Measurements from ENCODE around the gene PIMREG.

PIMREG gene

GRCh38 chr17:6463616-6464445 lies 19.6 kb downstream of the PIMREG start:
- H3K36me3 Mint-ChIP-seq (ENCODE audit: low read depth), result no peaks in the 10 kb centered on the region
- H3K4me1 Mint-ChIP-seq (ENCODE audit: low read depth), result peaks cover 8% of the 10 kb centered on the region
- no peaks in the 10 kb centered on the region for H3K9me3 Mint-ChIP-seq
- no peak overlapping the region for H3K4me3 Mint-ChIP-seq
- no peak overlapping the region for H3K27ac Mint-ChIP-seq
- peaks cover 4% of the 10 kb centered on the region for H3K27me3 Mint-ChIP-seq (ENCODE audit: low read depth)

DNA sequence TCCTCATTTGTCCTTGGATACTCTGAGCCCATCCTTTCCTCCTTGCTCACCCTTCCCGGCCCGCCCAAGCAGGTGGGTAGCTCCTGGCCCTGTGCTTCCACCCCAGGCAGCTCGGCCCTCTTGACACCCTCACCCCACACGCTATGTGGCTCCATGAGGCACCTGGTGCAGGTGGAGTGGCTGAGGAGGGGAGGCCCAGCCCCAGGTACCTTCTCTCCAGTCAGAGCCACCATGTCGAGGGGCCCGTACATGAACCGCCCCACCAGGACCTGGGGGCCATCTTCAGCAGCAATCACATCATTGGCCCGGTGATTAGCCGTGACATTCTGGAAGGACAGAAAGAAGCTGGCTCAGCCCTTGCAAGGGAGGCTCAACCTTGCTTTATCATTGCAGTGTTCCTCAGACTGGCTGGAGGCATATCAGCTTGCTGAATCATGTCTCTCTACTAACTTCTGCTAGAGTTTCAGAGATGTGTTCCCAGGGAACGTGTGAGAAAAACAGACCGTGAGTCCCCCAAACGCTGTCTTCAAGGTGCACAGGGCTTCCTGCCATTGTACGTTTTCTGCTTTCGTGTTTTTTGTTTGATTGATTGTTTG lies 20.3 kb downstream of the PIMREG start:
- Mint-ChIP-seq H3K27ac (no peak overlapping the region), H3K4me3 (no peak overlapping the region), H3K27me3 (ENCODE audit: low read depth) (peaks cover 6% of the 10 kb centered on the region), H3K36me3 (ENCODE audit: low read depth) (no peaks in the 10 kb centered on the region), H3K4me1 (ENCODE audit: low read depth) (peaks cover 8% of the 10 kb centered on the region), H3K9me3 (no peaks in the 10 kb centered on the region)

DNA sequence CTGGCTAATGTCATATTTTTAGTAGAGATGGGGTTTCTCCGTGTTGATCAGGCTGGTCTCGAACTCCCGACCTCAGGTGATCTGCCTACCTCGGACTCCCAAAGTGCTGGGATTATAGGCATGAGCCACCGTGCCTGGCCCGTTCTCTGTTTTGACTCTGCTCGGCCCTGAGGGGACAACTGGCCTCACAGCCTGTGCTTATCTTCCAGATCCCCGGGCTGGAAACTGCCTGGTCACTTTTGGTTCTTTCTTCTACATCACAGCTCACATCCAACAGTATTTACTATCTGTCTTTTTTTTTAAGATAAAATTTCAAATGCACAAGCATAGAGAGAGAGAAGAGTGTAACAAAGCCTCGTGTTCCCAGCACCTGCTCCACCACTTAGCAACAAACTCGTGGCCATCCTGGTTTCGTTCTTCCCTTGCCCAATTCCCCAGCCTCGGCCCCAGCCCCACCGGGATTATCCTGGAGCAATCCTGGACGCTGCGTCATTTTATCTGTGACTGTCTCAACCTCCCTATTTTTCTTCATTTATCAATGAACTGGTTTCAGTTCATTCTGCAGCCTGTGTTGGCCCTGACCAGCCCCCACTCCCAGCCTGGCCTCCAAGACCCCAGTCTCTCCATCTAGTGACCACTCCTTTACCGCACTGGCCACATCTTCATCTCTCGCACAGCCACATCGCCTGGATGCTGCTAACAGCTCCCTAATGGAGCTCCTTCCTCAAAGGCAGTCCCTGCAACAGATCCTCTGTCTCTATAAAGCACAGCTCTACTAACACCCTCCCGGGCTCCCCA lies 21.1 kb downstream of the PIMREG start:
- Mint-ChIP-seq H3K4me3 (no peak overlapping the region), H3K4me1 (ENCODE audit: low read depth) (peaks cover 8% of the 10 kb centered on the region), H3K27ac (no peak overlapping the region), H3K27me3 (ENCODE audit: low read depth) (peaks cover 6% of the 10 kb centered on the region), H3K9me3 (no peaks in the 10 kb centered on the region), H3K36me3 (ENCODE audit: low read depth) (no peaks in the 10 kb centered on the region)

DNA sequence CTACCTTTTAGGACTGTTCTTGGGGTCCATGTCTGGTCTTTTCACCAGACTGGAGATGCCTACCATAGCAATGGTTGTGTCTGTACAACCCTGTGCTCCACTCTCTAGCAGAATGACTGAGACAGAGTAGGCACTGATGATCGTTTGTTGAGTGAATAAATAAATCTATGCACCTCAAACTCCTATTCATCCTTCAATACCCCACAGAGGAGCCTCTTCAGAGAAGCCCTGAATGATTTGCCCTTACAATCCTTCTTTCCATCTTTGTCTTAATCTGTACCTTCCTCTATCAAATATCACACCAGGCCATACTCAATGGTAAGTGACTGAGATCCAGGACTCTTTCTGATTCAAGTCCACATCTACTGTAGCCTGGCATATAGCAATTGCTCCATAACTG lies 23.3 kb downstream of the PIMREG start:
- Mint-ChIP-seq H3K9me3 (no peaks in the 10 kb centered on the region), H3K27ac (no peak overlapping the region), H3K36me3 (ENCODE audit: low read depth) (no peaks in the 10 kb centered on the region), H3K4me3 (no peak overlapping the region), H3K4me1 (ENCODE audit: low read depth) (no peaks in the 10 kb centered on the region), H3K27me3 (ENCODE audit: low read depth) (peaks cover 6% of the 10 kb centered on the region)

DNA sequence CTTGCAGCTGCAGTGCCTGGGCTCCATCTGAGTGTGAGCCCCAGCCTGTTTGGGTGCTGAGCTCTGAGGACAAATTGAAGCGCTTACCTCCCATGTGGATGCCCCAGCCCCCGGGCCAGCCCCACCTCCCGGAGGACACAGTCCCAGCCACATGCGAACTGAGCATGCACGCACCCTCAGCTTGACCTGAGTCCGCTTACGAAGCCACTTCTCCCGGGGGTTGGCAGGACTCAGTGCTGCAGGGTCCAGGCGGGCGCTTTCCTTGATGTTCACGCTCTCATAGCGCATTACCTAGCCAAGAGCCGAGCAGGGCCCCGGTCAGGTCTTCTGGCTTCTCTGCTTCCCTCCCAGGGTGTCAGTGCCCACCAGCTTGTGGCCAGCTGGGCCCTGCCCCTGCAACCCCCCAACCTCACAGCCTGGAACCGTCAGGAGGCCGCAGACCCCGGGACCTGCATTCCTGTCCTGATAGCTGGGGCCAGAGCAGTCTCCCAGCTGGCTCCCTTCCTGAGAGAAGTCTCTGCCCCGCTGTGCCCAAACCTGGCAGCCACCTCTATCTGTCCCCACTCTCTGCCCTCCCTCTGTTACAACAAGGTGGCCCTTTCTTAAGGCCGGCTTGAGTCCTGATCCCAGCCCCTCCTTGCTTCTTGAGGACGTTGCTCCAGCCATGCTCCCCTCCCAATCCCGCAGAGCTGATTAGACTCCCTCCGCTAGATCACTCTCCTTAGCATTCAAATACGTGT lies 24.0 kb downstream of the PIMREG start:
- H3K4me3 Mint-ChIP-seq, result no peak overlapping the region
- H3K9me3 Mint-ChIP-seq, result no peaks in the 10 kb centered on the region
- peaks cover 6% of the 10 kb centered on the region for H3K27me3 Mint-ChIP-seq (ENCODE audit: low read depth)
- H3K36me3 Mint-ChIP-seq (ENCODE audit: low read depth), result no peaks in the 10 kb centered on the region
- no peaks in the 10 kb centered on the region for H3K4me1 Mint-ChIP-seq (ENCODE audit: low read depth)
- H3K27ac Mint-ChIP-seq, result no peak overlapping the region

DNA sequence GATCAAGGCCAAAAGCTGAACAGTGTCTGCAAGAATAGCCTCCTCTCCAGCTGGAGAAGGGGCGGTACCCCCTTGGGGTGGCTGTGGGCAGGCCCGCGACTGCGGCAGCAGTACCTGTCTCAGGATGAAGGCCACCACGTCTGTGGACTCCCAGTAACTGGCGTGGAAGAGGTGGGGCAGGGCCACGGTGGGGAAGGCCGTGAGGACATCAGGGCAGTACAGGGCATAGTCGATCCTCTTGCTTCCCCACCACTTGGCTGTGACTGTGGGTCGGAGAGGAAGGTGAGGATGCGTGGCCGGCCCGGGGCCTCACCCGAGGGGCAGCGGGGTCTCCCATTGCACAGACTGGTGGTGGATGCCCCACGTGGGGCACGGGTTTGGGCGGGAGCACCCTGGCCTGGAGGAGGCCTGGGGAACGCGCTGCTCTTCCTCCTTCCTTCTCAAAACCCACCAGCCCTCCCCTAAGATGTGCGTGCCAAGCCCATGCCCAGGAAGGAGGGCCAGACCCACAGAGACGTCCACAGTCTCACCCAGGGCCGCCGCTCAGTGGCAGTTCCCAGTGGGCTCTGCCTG lies 26.0 kb downstream of the PIMREG start:
- Mint-ChIP-seq H3K4me1 (ENCODE audit: low read depth) (no peaks in the 10 kb centered on the region), H3K9me3 (no peaks in the 10 kb centered on the region), H3K36me3 (ENCODE audit: low read depth) (no peaks in the 10 kb centered on the region), H3K27me3 (ENCODE audit: low read depth) (peaks cover 6% of the 10 kb centered on the region), H3K27ac (no peak overlapping the region), H3K4me3 (no peak overlapping the region)

DNA sequence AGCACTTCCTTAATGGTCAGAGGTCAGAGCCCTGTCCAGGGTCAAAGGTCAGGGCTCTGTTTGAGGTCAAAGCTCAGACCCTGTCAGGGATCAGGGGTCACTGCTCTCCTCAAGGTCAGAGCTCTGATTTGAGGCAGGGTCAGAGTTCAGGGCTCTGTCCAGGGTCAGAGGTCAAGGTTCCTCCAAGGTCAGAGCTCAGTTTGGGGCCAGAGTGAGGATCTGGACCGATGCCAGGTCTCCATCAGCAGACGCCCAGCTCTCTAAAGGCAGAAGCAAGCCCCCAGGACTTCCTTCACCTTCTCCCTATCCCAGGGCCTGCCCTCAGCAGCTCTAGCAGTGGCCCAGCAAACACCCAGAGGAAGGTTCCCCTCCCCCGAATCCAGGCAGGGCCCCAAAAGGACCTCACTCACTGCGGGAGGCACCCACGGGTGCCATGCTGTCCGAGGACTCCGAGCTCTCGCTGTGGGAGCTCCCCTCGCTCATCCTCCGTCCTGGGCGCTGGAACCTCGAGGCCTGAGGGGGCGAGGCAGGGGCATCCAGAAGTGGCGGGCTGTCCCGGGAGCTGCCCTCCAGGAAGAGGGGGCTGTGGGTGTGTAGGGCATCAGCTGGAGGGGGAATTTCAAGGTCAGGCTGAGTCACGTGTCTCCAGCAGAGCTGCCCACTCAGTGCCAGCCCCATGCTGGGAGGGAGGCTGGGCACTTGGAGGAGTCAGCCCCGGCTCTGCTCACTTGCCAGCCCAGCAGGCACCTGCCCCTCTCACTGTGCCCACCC lies 26.7 kb downstream of the PIMREG start:
- H3K27ac Mint-ChIP-seq, result no peak overlapping the region
- no peak overlapping the region for H3K4me3 Mint-ChIP-seq
- H3K9me3 Mint-ChIP-seq, result no peaks in the 10 kb centered on the region
- no peaks in the 10 kb centered on the region for H3K36me3 Mint-ChIP-seq (ENCODE audit: low read depth)
- peaks cover 6% of the 10 kb centered on the region for H3K27me3 Mint-ChIP-seq (ENCODE audit: low read depth)
- no peaks in the 10 kb centered on the region for H3K4me1 Mint-ChIP-seq (ENCODE audit: low read depth)

DNA sequence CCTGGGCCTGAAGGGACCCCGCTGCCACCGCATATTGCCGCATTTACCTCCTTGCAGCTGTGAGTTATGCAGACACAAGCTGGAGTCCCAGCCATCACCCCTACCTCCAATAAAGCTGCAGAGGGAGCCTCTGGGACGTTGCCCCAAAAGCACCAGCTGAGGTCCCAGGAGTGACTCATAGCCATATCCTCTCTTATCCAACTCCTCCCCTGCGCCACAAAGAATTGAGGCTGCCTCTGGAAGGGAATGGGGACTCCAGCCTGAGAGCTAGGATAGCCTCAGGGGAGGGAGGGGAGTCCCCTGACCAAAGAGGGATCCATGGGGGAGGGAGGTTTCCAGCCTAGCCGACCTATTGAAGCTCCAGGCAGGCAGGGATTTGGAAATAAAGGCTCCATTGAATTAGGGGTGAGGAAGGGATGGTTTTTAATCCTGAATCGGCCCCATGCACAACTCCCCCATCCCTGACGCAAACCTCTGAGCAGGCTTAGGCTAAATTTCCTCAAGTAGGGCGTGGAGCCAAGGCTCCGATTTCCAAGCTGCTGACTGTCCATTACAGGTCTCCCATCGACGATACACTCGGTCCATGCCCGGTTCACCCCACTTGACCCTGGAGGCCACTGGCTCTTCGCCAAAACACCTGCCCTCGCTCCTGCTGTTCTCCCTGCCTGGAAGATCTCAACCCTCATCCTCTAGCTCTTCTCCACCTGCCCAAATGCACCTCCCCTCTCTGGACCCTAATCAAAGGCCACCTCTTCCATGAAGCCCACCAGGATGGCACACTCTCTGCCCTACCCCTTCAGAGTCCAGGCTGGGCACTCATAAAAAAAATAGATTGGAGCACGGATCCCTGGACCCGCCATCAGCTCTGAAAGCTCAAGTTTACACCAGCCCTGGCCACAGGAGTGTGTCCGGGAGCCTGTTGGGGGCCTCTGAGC lies 27.5 kb downstream of the PIMREG start:
- H3K27me3 Mint-ChIP-seq (ENCODE audit: low read depth), result peaks cover 6% of the 10 kb centered on the region
- no peak overlapping the region for H3K4me3 Mint-ChIP-seq
- H3K9me3 Mint-ChIP-seq, result no peaks in the 10 kb centered on the region
- no peak overlapping the region for H3K27ac Mint-ChIP-seq
- no peaks in the 10 kb centered on the region for H3K4me1 Mint-ChIP-seq (ENCODE audit: low read depth)
- no peaks in the 10 kb centered on the region for H3K36me3 Mint-ChIP-seq (ENCODE audit: low read depth)

DNA sequence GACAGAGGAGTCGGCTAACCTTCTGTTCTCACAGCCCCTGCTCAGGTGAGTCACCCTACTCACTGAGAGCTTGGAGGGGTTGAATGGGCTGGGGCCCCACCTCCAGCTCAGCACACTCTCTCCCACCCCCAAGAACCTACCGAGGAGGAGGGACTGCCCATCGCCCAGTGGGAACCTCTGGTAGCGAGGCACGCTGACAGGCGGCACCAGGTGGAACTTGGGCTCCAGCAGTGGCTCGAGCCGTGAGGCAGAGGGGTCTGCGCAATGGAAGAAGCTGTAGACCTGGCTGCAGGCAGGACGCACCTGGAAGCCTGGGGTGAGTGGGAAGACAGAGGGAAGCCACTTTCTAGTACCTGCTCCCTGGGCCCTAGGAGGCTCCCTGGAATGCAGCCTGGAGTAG lies 28.3 kb downstream of the PIMREG start:
- Mint-ChIP-seq H3K4me1 (ENCODE audit: low read depth) (no peaks in the 10 kb centered on the region), H3K27ac (no peak overlapping the region), H3K27me3 (ENCODE audit: low read depth) (peaks cover 6% of the 10 kb centered on the region), H3K36me3 (ENCODE audit: low read depth) (no peaks in the 10 kb centered on the region), H3K4me3 (no peak overlapping the region), H3K9me3 (no peaks in the 10 kb centered on the region)

DNA sequence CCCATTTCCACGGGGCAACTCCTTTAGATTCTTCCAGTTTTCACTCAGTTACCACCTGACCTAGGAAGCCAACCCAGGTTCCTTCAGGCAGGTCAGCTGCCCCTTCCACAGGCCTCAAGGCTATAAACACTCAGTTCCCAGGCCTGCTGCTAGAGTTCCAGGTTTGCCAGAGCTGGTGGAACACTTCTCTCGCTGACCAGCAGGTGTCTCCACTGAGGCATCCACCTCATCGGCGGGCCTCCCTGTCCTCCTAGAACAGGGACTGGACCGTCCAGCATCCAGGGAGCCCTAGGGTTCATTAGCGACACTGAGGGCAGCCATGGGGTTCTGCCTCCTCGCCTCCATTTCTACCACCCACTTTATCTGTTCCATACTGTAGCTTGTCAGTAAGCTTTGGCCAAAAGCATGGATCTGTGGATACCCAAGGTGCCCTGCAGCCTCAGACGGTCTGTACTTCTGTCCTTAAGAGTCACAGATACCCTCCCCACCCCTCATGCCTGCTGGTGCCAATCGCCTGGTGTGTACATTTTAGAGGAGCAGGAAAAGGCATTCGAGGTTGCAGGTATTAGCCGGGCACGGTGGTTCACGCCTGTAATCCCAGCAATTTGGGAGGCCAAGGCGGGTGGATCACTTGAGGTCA lies 29.0 kb downstream of the PIMREG start:
- Mint-ChIP-seq H3K4me3 (no peak overlapping the region), H3K4me1 (ENCODE audit: low read depth) (no peaks in the 10 kb centered on the region), H3K9me3 (no peaks in the 10 kb centered on the region), H3K27ac (no peak overlapping the region), H3K27me3 (ENCODE audit: low read depth) (peaks cover 6% of the 10 kb centered on the region), H3K36me3 (ENCODE audit: low read depth) (no peaks in the 10 kb centered on the region)

GRCh38 chr17:6474376-6474775 lies 30.1 kb downstream of the PIMREG start:
- no peaks in the 10 kb centered on the region for H3K36me3 Mint-ChIP-seq (ENCODE audit: low read depth)
- H3K27ac Mint-ChIP-seq, result no peak overlapping the region
- H3K27me3 Mint-ChIP-seq (ENCODE audit: low read depth), result no peaks in the 10 kb centered on the region
- no peaks in the 10 kb centered on the region for H3K9me3 Mint-ChIP-seq
- H3K4me1 Mint-ChIP-seq (ENCODE audit: low read depth), result no peaks in the 10 kb centered on the region
- H3K4me3 Mint-ChIP-seq, result no peak overlapping the region

GRCh38 chr17:6474906-6475305 lies 30.7 kb downstream of the PIMREG start:
- H3K27ac Mint-ChIP-seq, result no peak overlapping the region
- no peaks in the 10 kb centered on the region for H3K27me3 Mint-ChIP-seq (ENCODE audit: low read depth)
- H3K36me3 Mint-ChIP-seq (ENCODE audit: low read depth), result no peaks in the 10 kb centered on the region
- no peaks in the 10 kb centered on the region for H3K4me1 Mint-ChIP-seq (ENCODE audit: low read depth)
- no peak overlapping the region for H3K4me3 Mint-ChIP-seq
- no peaks in the 10 kb centered on the region for H3K9me3 Mint-ChIP-seq
